Naive thymus-derived CD8-positive, alpha-beta T cell (primary cell): ENCODE measurements around the gene TMEM209. TPM values are rescaled to one million over a fixed set of nuclear protein-coding genes. Genes with fewer than 3 reads are reported as not detected.

Experiments used
- ATAC-seq, 2 donors: fragments of 150-1000 bp; cut with Tn5 transposase in 1 of 2; sonication (Bioruptor Pico), chemical (Tn5 transposase) in 1 of 2; 1 replicate in 1 of 2; 2 replicates in 1 of 2; pipeline ENCODE4 v1.10.0; 2021; ENCODE audit warnings: mild to moderate bottlenecking in 2 of 2, moderate library complexity in 2 of 2
- POLR2A ChIA-PET: fragments of 350-600 bp; sonication (Branson Sonifier 250); formaldehyde crosslinking; loops from one replicate; lab custom pipeline; 2021; ENCODE audit warnings: antibody characterized with exemption; lab: Charles Lee
- DNase-seq, 10 donors: peaks; one replicate each; pipeline versions ENCODE4 v3.0.0 to v3.0.0-alpha.2; 2020 to 2022
- H3K27ac Mint-ChIP-seq, 10 donors: one replicate each; pipeline ENCODE4 v1.8.0; 2020 to 2022; ENCODE audit warnings: mild to moderate bottlenecking in 10 of 10, mixed read lengths in 10 of 10, moderate library complexity in 4 of 10, inconsistent platforms in 1 of 10
- H3K27me3 Mint-ChIP-seq, 5 donors: one replicate each; pipeline ENCODE4 v1.8.0; 2021 to 2022; ENCODE audit warnings: mixed read lengths in 5 of 5
- H3K36me3 Mint-ChIP-seq, 3 donors: one replicate each; pipeline ENCODE4 v1.8.0; 2020 to 2022; ENCODE audit warnings: mixed read lengths in 3 of 3, mild to moderate bottlenecking in 2 of 3, inconsistent platforms in 1 of 3
- H3K4me1 Mint-ChIP-seq, 4 donors: one replicate each; pipeline ENCODE4 v1.8.0; 2021 to 2022; ENCODE audit warnings: mixed read lengths in 4 of 4
- H3K4me3 Mint-ChIP-seq, 10 donors: one replicate each; pipeline ENCODE4 v1.8.0; 2020 to 2022; ENCODE audit warnings: mild to moderate bottlenecking in 10 of 10, mixed read lengths in 10 of 10, moderate library complexity in 6 of 10, inconsistent platforms in 1 of 10
- H3K9me3 Mint-ChIP-seq, 9 donors: one replicate each; pipeline ENCODE4 v1.8.0; 2020 to 2022; ENCODE audit warnings: mixed read lengths in 9 of 9, mild to moderate bottlenecking in 3 of 9, inconsistent platforms in 1 of 9, moderate library complexity in 1 of 9
- polyA plus RNA-seq, 3 donors: library from polyadenylated mRNA; unstranded; fragments of 300-500 nt; fragmentation: Illumina TruSeq; gene quantifications; one replicate each; pipeline ENCODE4 v1.2.3, GENCODE V29; 2021
- total RNA-seq, 8 experiments: library from RNA in 2 of 8; stranded (reverse) in 2 of 8; gene quantifications; one replicate each; pipeline ENCODE4 v1.2.3 and lab custom pipeline; 2021 to 2026

The TMEM209 gene
- total and polyA plus RNA-seq, 5 experiments from 2014 or later, result 36.9 to 44.3 (median 40.8) TPM

DNA sequence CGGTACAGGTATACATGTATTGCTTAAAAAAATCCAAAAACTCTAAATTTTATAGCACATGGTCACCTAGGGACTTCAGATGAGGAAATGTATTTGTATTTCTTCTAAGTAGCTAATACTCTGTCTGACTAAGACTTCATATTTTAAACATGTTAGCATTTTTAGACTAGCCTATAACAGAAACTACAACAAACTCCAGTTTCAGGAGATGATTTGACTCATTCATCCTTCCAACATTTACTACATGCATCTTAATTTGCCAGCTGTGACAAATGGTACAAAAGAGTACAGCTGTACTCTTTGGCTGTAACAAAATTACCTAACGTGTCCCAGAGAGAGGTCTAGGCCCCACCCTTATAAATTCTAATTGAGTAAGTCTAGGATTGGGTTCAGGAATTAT lies 22.2 kb downstream of the TMEM209 start:
- no peak for DNase-seq
- H3K36me3 Mint-ChIP-seq, result peaks cover 8 to 86% (median 33%) of the 10 kb centered on the region in 3 donors
- no peaks in the 10 kb centered on the region for H3K9me3 Mint-ChIP-seq
- POLR2A ChIA-PET, result no interaction called here
- H3K4me3 Mint-ChIP-seq, result no peak overlapping the region
- no peak for ATAC-seq
- H3K27ac Mint-ChIP-seq, result no peak overlapping the region
- H3K27me3 Mint-ChIP-seq, result no peaks in the 10 kb centered on the region
- H3K4me1 Mint-ChIP-seq, result peaks cover 0 to 6% (median 5%) of the 10 kb centered on the region in 4 donors

- no peaks in the 10 kb centered on the region for H3K9me3 Mint-ChIP-seq
- no peak overlapping the region for H3K4me3 Mint-ChIP-seq
- no peaks in the 10 kb centered on the region for H3K27me3 Mint-ChIP-seq
- peaks cover 8 to 88% (median 35%) of the 10 kb centered on the region in 3 donors for H3K36me3 Mint-ChIP-seq
- no peak for DNase-seq
- H3K27ac Mint-ChIP-seq, result peak overlapping the region in 1 of 10 donors; percentile 3
- no peak for ATAC-seq
- POLR2A ChIA-PET, result no interaction called here
- peaks cover 0 to 4% (median 0%) of the 10 kb centered on the region in 4 donors for H3K4me1 Mint-ChIP-seq
These were observed 24.0 kb downstream of the TMEM209 start for GRCh38 chr7:130181263-130181605.

DNA sequence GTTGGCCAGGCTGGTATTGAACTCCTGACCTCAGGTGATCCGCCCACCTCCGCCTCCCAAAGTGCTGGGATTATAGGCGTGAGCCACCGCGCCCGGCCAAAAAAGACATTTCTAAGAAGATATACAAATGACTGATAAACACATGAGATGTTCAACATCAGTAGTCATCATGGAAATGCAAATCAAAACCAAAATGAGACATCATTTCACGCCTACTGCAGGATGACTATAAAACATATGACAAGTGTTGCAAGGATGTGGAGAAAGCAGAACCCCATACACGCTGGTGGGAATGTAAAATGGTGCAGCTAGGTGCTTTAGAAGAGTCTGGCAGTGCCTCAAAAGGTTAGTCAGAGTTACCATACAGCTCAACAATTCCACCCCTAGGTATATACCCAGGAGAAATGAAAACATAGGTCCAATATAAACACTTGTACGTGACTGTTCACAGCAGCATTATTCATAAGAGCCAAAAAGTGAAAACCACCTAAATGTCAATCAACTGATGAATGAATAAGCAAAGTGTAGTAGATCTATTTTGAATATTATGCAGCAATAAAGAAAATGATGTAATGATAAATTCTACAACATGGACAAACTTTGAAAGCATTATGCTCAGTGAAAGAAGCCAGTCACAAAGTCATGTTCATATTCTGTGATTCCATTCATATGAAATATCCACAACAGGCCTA lies 24.5 kb downstream of the TMEM209 start:
- ATAC-seq (no peak), DNase-seq (no peak)
- peaks cover 0 to 4% (median 0%) of the 10 kb centered on the region in 4 donors for H3K4me1 Mint-ChIP-seq
- H3K36me3 Mint-ChIP-seq, result peaks cover 8 to 91% (median 35%) of the 10 kb centered on the region in 3 donors
- H3K27me3 Mint-ChIP-seq, result no peaks in the 10 kb centered on the region
- POLR2A ChIA-PET, result no interaction called here
- H3K9me3 Mint-ChIP-seq, result no peaks in the 10 kb centered on the region
- H3K27ac Mint-ChIP-seq, result no peak overlapping the region
- H3K4me3 Mint-ChIP-seq, result no peak overlapping the region

- ATAC-seq (no peak), DNase-seq (no peak)
- peaks cover 8 to 92% (median 34%) of the 10 kb centered on the region in 3 donors for H3K36me3 Mint-ChIP-seq
- H3K4me3 Mint-ChIP-seq, result no peak overlapping the region
- H3K4me1 Mint-ChIP-seq, result peaks cover 0 to 4% (median 0%) of the 10 kb centered on the region in 4 donors
- no peaks in the 10 kb centered on the region for H3K27me3 Mint-ChIP-seq
- POLR2A ChIA-PET, result no interaction called here
- no peaks in the 10 kb centered on the region for H3K9me3 Mint-ChIP-seq
- H3K27ac Mint-ChIP-seq, result peak overlapping the region in 1 of 10 donors; percentile 15
These were observed 25.6 kb downstream of the TMEM209 start for GRCh38 chr7:130179631-130180030.

- H3K4me1 Mint-ChIP-seq, result peaks cover 0 to 4% (median 0%) of the 10 kb centered on the region in 4 donors
- H3K4me3 Mint-ChIP-seq, result no peak overlapping the region
- ATAC-seq (no peak), DNase-seq (no peak)
- no peaks in the 10 kb centered on the region for H3K9me3 Mint-ChIP-seq
- no peak overlapping the region for H3K27ac Mint-ChIP-seq
- H3K27me3 Mint-ChIP-seq, result no peaks in the 10 kb centered on the region
- peaks cover 4 to 89% (median 38%) of the 10 kb centered on the region in 3 donors for H3K36me3 Mint-ChIP-seq
- POLR2A ChIA-PET, result no interaction called here
These were observed 27.0 kb downstream of the TMEM209 start for GRCh38 chr7:130178251-130178650.

- Mint-ChIP-seq H3K4me1 (peaks cover 0 to 4% (median 0%) of the 10 kb centered on the region in 4 donors), H3K36me3 (peaks cover 0 to 85% (median 40%) of the 10 kb centered on the region in 3 donors), H3K27ac (no peak overlapping the region), H3K9me3 (no peaks in the 10 kb centered on the region), H3K27me3 (no peaks in the 10 kb centered on the region), H3K4me3 (no peak overlapping the region)
- DNase-seq (no peak), ATAC-seq (no peak)
- POLR2A ChIA-PET, result no interaction called here
These were observed 30.8 kb downstream of the TMEM209 start for GRCh38 chr7:130174237-130174959.

GRCh38 chr7:130162196-130162595 lies 43.0 kb downstream of the TMEM209 start:
- Mint-ChIP-seq H3K4me1 (no peaks in the 10 kb centered on the region), H3K36me3 (peaks cover 34 to 86% (median 66%) of the 10 kb centered on the region in 3 donors), H3K27ac (peak overlapping the region in 1 of 10 donors; percentile 79), H3K4me3 (no peak overlapping the region), H3K9me3 (peaks cover 1 to 29% (median 8%) of the 10 kb centered on the region in 9 donors), H3K27me3 (peaks cover 0 to 2% (median 0%) of the 10 kb centered on the region in 5 donors)
- ATAC-seq (no peak), DNase-seq (no peak)
- POLR2A ChIA-PET, result no interaction called here

GRCh38 chr7:130160455-130160854 lies 44.8 kb downstream of the TMEM209 start:
- DNase-seq (no peak), ATAC-seq (no peak)
- peaks cover 0 to 11% (median 1%) of the 10 kb centered on the region in 5 donors for H3K27me3 Mint-ChIP-seq
- H3K4me3 Mint-ChIP-seq, result no peak overlapping the region
- H3K4me1 Mint-ChIP-seq, result no peaks in the 10 kb centered on the region
- no peak overlapping the region for H3K27ac Mint-ChIP-seq
- H3K36me3 Mint-ChIP-seq, result peaks cover 34 to 71% (median 65%) of the 10 kb centered on the region in 3 donors
- peaks cover 1 to 42% (median 9%) of the 10 kb centered on the region in 9 donors for H3K9me3 Mint-ChIP-seq
- POLR2A ChIA-PET, result interaction anchor here (0.5 kb wide), 1 partner anchor 156 kb away, joined by 4 read pairs; no protein-coding TSS in a partner anchor

GRCh38 chr7:130160023-130160422 lies 45.2 kb downstream of the TMEM209 start:
- peaks cover 0 to 13% (median 1%) of the 10 kb centered on the region in 5 donors for H3K27me3 Mint-ChIP-seq
- peaks cover 34 to 66% (median 63%) of the 10 kb centered on the region in 3 donors for H3K36me3 Mint-ChIP-seq
- no peak overlapping the region for H3K4me3 Mint-ChIP-seq
- H3K27ac Mint-ChIP-seq, result no peak overlapping the region
- peaks cover 1 to 44% (median 9%) of the 10 kb centered on the region in 9 donors for H3K9me3 Mint-ChIP-seq
- POLR2A ChIA-PET, result no interaction called here
- DNase-seq, result no peak
- no peaks in the 10 kb centered on the region for H3K4me1 Mint-ChIP-seq
- ATAC-seq, result no peak

DNA sequence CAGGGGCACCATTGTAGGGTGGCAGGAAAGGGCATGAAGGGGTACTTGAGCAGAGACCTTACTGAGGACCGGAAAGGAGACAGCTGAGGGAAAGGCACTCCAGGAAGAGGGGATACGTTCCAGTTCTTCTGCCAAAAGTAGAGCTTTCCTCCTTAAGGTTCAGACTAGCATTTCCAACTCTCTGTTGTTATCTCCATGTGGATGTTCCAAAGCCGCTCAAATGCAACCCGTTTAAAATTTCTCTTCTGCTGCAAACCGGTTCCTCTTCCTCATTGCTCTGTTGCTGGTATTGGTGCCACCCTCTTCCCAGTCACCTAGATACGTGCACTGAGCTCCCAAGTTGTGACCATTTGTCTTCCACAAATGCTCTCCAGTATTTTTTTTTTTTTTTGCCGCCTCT lies 47.5 kb downstream of the TMEM209 start:
- H3K4me3 Mint-ChIP-seq, result peak overlapping the region in 1 of 10 donors; percentile 18
- peaks cover 26 to 46% (median 46%) of the 10 kb centered on the region in 3 donors for H3K36me3 Mint-ChIP-seq
- H3K9me3 Mint-ChIP-seq, result peaks cover 1 to 44% (median 9%) of the 10 kb centered on the region in 9 donors
- H3K27ac Mint-ChIP-seq, result no peak overlapping the region
- DNase-seq (no peak), ATAC-seq (no peak)
- no peaks in the 10 kb centered on the region for H3K4me1 Mint-ChIP-seq
- peaks cover 0 to 18% (median 1%) of the 10 kb centered on the region in 5 donors for H3K27me3 Mint-ChIP-seq
- POLR2A ChIA-PET, result no interaction called here

DNA sequence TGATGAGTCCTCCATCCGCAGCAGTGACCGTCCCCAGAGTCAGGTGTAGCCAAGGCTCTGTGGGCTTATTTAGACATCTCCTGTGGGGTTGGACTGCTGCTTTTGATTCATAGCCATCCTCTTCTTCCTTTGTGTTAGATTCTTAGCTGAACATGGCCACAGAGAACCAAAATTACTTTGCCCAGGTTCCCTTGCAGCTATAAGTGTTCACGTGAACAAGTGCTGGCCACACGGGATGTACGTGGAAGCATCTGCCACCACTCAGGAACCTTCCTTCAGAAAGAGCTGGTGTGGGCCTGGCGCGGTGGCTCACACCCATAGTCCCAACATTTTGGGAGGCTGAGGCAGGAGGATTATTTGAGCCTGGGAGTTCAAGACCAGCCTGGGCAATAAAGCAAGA lies 49.1 kb downstream of the TMEM209 start:
- peaks cover 23 to 35% (median 31%) of the 10 kb centered on the region in 3 donors for H3K36me3 Mint-ChIP-seq
- H3K27ac Mint-ChIP-seq, result no peak overlapping the region
- peaks cover 0 to 18% (median 1%) of the 10 kb centered on the region in 5 donors for H3K27me3 Mint-ChIP-seq
- H3K4me3 Mint-ChIP-seq, result no peak overlapping the region
- H3K4me1 Mint-ChIP-seq, result no peaks in the 10 kb centered on the region
- POLR2A ChIA-PET, result interaction anchor here (0.6 kb wide), 1 partner anchor 262 kb away, joined by 5 read pairs; no protein-coding TSS in a partner anchor
- ATAC-seq (no peak), DNase-seq (no peak)
- peaks cover 1 to 44% (median 9%) of the 10 kb centered on the region in 9 donors for H3K9me3 Mint-ChIP-seq

GRCh38 chr7:130154501-130155317 lies 50.5 kb downstream of the TMEM209 start:
- H3K4me3 Mint-ChIP-seq, result no peak overlapping the region
- peaks cover 16 to 21% (median 17%) of the 10 kb centered on the region in 3 donors for H3K36me3 Mint-ChIP-seq
- POLR2A ChIA-PET, result interaction anchor here (0.5 kb wide), 1 partner anchor 11 kb away, joined by 3 read pairs; no protein-coding TSS in a partner anchor
- peaks cover 0 to 4% (median 0%) of the 10 kb centered on the region in 4 donors for H3K4me1 Mint-ChIP-seq
- DNase-seq, result no peak
- ATAC-seq, result no peak
- H3K27me3 Mint-ChIP-seq, result peaks cover 0 to 23% (median 1%) of the 10 kb centered on the region in 5 donors
- no peak overlapping the region for H3K27ac Mint-ChIP-seq
- peaks cover 1 to 33% (median 9%) of the 10 kb centered on the region in 9 donors for H3K9me3 Mint-ChIP-seq
